ENCODE results near the gene SET.

SET gene

DNA sequence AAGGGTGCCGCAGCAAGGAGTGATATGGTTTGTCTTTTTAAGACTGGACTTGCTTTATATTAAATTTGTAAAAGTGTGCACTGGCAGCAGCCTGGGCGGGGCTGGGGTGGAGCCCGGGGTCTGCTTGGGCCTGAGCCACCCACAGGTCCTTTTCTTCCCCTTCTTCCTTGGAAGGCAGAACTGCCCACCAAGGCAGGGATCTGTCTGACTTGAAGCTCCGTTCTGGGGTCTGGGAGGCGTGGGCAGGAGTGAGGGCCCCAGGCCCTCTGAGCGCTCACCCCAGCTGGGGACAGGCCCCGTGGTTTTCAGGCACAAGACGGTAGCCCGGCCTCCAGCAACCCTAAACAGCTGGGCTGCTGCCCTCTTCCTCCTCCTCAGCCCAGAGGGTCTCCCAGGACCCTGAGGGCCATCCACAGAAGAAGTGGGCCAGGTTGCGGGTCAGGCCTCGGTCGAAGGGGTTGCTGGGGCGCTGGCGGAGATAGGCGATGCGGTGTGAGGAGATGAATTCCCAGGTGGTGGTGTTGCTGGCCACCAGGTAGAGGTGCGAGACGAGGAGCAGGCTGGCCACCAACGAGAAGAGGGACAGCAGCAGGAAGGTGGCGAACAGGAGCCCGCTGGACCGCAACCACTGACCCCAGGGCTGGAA, 31.9 kb downstream of the SET start:
- H3K4me3 ChIP-seq (ENCODE audit: low read depth, low read length) = no peak overlapping the region
- TF ChIP-seq, protein P1, sequence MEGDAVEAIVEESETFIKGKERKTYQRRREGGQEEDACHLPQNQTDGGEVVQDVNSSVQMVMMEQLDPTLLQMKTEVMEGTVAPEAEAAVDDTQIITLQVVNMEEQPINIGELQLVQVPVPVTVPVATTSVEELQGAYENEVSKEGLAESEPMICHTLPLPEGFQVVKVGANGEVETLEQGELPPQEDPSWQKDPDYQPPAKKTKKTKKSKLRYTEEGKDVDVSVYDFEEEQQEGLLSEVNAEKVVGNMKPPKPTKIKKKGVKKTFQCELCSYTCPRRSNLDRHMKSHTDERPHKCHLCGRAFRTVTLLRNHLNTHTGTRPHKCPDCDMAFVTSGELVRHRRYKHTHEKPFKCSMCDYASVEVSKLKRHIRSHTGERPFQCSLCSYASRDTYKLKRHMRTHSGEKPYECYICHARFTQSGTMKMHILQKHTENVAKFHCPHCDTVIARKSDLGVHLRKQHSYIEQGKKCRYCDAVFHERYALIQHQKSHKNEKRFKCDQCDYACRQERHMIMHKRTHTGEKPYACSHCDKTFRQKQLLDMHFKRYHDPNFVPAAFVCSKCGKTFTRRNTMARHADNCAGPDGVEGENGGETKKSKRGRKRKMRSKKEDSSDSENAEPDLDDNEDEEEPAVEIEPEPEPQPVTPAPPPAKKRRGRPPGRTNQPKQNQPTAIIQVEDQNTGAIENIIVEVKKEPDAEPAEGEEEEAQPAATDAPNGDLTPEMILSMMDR (IDR thresholded peaks at IDR 0.05; ENCODE audit: borderline replicate concordance, insufficient read depth, low read depth, low read length) = no peak

- no peak overlapping the region for H3K4me3 ChIP-seq (ENCODE audit: low read depth, low read length)
- TF ChIP-seq, protein P1 (IDR thresholded peaks at IDR 0.05; ENCODE audit: borderline replicate concordance, insufficient read depth, low read depth, low read length) = no peak
Measured at GRCh38 chr9:128721487-128722010, 32.5 kb downstream of the SET start.

GRCh38 chr9:128722380-128723351, 33.6 kb downstream of the SET start:
- peak overlapping the region; percentile 97 for H3K4me3 ChIP-seq (ENCODE audit: low read depth, low read length)
- TF ChIP-seq, protein P1 (IDR thresholded peaks at IDR 0.05; ENCODE audit: borderline replicate concordance, insufficient read depth, low read depth, low read length) = no peak

DNA sequence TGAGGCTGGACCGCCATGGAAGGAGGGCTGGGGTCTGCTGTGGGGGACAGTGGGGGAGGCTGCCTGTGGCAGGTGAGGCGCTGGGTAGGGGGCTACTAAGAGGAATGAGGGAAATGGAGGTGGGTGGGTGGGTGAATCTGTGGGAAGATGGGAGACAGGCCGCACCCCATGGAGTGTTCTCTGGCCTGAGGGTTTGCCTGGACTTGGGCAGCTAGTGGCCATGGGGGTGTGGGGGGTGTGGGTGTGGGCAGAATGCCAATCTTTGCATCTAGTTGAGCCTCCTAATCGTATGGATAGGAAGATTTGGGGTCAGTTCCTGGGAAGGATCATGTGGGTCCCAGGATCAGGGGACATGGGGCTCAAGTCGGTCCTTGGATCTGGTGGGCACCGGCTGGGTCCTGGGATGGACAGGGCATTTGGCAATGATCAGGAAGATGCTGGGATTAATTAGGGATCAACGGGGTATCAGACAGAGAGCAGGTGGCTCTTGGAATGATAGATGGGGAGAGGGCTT, 34.4 kb downstream of the SET start:
- TF ChIP-seq, protein P1 (IDR thresholded peaks at IDR 0.05; ENCODE audit: borderline replicate concordance, insufficient read depth, low read depth, low read length) = no peak
- H3K4me3 ChIP-seq (ENCODE audit: low read depth, low read length) = peak overlapping the region; percentile 97

DNA sequence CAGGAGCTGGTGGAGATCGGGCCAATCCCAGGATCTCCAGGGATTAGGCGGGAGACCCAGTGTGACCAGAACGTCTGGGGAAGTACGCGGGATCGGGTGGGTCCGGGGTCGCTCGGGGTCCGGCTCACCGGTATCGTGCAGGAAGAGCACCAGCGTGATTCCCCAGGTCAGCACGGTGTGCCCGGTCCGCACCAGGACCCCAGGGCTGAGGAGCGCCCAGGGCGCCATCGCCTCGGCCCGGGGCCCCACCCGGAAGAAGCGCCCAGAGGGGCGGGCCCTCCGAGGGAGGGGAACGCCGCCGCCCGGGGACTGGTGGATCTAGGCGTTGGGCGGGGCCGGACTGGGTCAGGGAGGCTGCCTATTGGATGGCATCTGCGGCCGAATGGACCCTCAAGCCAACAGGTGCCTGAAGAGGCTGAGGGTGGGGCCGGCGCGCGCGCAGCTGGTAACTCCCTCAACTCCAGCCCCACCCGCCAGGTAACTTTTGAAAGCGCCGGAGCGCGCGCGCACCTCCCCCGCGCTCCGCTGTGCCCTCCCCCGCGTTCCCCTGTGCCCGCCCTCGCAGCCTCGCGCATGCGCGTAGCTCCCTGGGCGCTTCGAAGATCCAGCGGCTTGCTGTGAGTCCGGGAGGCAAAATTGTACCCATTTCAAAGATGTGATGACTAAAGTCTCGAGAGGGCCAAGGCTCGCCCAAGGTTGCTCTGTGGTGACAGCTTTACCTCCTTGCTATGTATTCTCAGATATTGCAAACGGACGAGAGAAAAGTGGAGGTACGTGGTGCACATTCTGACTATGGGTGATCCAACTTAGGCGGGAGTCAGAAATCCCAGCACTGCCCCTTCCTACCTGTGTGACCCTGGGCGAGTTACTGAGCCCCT, 35.1 kb downstream of the SET start, which contains the start of gene ZDHHC12:
TSS of gene ZDHHC12 (minus strand) at position 262 of the 878 bp plus-strand sequence. CDS start at position 228, 34 bp downstream.
- TF ChIP-seq, protein P1 (IDR thresholded peaks at IDR 0.05; ENCODE audit: borderline replicate concordance, insufficient read depth, low read depth, low read length) = no peak
- peak within 1 kb of the TSS; percentile 97 for H3K4me3 ChIP-seq (ENCODE audit: low read depth, low read length)

DNA sequence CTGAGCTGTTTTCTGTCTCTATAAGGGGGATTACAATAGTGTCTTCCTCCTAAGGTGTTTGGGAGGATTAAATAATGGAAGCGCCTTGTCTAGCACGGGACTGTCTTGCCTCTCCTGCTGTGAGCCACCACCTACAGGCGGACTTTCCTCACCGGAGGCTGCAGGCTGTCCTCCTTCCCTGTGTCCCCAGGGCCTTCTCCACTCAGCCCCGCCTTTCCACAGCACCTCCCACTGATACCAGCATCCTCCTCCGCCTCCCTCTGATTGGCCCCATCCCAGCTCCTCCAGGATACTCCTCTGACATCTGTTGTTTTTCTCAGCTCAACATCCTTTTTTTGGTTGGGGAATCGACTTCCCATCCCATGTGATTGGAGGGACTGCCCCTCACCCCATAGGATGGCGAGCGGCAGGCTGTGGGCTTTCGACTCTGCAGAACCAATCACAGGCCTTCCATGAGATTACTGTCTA, 35.8 kb downstream of the SET start:
- TF ChIP-seq, protein P1 (IDR thresholded peaks at IDR 0.05; ENCODE audit: borderline replicate concordance, insufficient read depth, low read depth, low read length) = no peak
- H3K4me3 ChIP-seq (ENCODE audit: low read depth, low read length) = peak overlapping the region; percentile 55
